Activated CD4-positive, alpha-beta T cell treated with anti-CD3 and anti-CD28 coated beads for 36 hours (primary cell): Measurements from ENCODE around the gene YPEL2. TPM values are rescaled to one million over a fixed set of nuclear protein-coding genes. Genes with fewer than 3 reads are reported as not detected.

Experiments used
- ATAC-seq: fragments of 200-7000 bp; cut with Tn5 transposase; one replicate; pipeline ENCODE4 v1.10.0; 2021; ENCODE audit warnings: mild to moderate bottlenecking, moderate library complexity
- CTCF ChIA-PET: fragments of 350-600 bp; sonication (Branson Sonifier 250); formaldehyde crosslinking; loops from one replicate; lab custom pipeline; 2021; ENCODE audit warnings: antibody characterized with exemption; lab: Charles Lee
- POLR2A ChIA-PET: fragments of 350-600 bp; sonication (Branson Sonifier 250); formaldehyde crosslinking; loops from one replicate; lab custom pipeline; 2021; ENCODE audit warnings: antibody characterized with exemption, inconsistent platforms; lab: Charles Lee
- DNase-seq: peaks from one replicate; pipeline ENCODE4 v3.0.0-alpha.2; 2020
- H3K27ac Mint-ChIP-seq: one replicate; pipeline ENCODE4 v1.8.0; 2021; ENCODE audit warnings: mixed read lengths
- H3K27me3 Mint-ChIP-seq: one replicate; pipeline ENCODE4 v1.8.0; 2021; ENCODE audit warnings: mixed read lengths
- H3K36me3 Mint-ChIP-seq: one replicate; pipeline ENCODE4 v1.8.0; 2021; ENCODE audit warnings: low read depth, mixed read lengths
- H3K4me1 Mint-ChIP-seq: one replicate; pipeline ENCODE4 v1.8.0; 2021; ENCODE audit warnings: mixed read lengths
- H3K4me3 Mint-ChIP-seq: one replicate; pipeline ENCODE4 v1.8.0; 2021; ENCODE audit warnings: mild to moderate bottlenecking, moderate library complexity, mixed read lengths
- H3K9me3 Mint-ChIP-seq: one replicate; pipeline ENCODE4 v1.8.0; 2021; ENCODE audit warnings: low read depth, mixed read lengths
- intact Hi-C, 2 experiments: fragments of 100-400 bp; cut with DNase I in 1 of 2; cut with micrococcal nuclease in 1 of 2; formaldehyde crosslinking; loops; one replicate each; pipeline versions ENCODE4 v1.14.2 to v1.15.1; 2022 to 2024; cut with DNase I, micrococcal nuclease
- total RNA-seq, 2 experiments: library from RNA; stranded (reverse); gene quantifications; one replicate each; pipeline ENCODE4 v1.2.3, GENCODE V29; 2021

Gene YPEL2
- total RNA-seq, 2 experiments from 2014 or later = 4.3 to 6.9 TPM

DNA sequence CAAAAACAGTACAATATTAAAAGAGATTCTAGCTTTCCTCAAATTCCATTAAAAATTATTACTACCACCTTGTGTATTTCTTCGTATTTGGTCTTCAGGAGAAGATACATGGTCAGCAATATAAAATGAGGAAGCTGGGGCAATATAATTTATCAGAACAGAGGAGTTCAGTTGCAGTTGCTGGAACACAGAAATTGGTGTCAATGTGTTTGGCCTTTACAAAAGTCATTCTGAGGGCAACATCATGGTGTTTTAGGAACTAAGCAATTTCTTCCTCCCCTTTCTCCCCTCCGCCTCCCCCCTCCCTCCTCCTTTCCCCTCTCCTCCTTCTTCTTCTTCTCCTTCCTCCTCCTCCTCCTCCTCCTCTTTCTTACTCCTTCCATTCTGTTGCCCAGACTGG lies 102.1 kb downstream of the YPEL2 start:
- H3K9me3 Mint-ChIP-seq = peaks cover 4% of the 10 kb centered on the region
- intact Hi-C loops = no loop called here
- H3K36me3 Mint-ChIP-seq = no peaks in the 10 kb centered on the region
- peaks cover 49% of the 10 kb centered on the region for H3K4me1 Mint-ChIP-seq
- POLR2A ChIA-PET = no interaction called here
- H3K4me3 Mint-ChIP-seq = no peak overlapping the region
- no peak for DNase-seq
- no peak overlapping the region for H3K27ac Mint-ChIP-seq
- peaks cover 7% of the 10 kb centered on the region for H3K27me3 Mint-ChIP-seq
- ATAC-seq = no peak
- CTCF ChIA-PET = interaction anchor here (1.5 kb wide), 1 partner anchor 104 kb away, joined by 4 read pairs; no protein-coding TSS in a partner anchor

DNA sequence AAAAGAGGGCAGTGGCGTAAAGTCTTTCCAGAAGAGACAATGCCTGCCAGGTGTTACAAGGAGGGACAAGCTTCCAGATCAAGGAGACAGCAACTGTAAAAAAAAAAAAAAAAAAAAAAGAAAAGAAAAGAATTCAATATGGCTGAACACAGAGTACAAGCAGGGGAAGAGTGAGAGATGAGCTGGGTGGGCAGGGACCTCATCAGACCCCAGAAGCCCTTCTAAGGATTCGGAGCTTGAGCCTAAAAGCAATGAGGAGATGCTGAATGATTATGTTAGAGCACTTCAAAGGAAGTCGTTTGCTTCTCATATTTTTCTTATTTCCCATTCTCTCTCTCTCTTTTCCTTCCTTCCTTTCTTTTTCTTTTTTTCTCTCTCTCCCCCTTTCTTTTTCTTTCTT lies 103.0 kb downstream of the YPEL2 start:
- Mint-ChIP-seq H3K27me3 (peaks cover 7% of the 10 kb centered on the region), H3K9me3 (peaks cover 4% of the 10 kb centered on the region), H3K36me3 (no peaks in the 10 kb centered on the region), H3K4me3 (no peak overlapping the region), H3K27ac (peak overlapping the region; percentile 87), H3K4me1 (peaks cover 55% of the 10 kb centered on the region)
- no peak for ATAC-seq
- intact Hi-C loops = loop anchor here in 1 of 2 experiments (2.0 kb wide), 1 partner anchor 348 kb away; no protein-coding TSS in a partner anchor
- ChIA-PET POLR2A (no interaction called here), CTCF (interaction anchor here (0.6 to 1.5 kb wide), 4 partner anchors 49 to 372 kb away, joined by 3 to 4 read pairs (median 4); no protein-coding TSS in a partner anchor)
- no peak for DNase-seq

DNA sequence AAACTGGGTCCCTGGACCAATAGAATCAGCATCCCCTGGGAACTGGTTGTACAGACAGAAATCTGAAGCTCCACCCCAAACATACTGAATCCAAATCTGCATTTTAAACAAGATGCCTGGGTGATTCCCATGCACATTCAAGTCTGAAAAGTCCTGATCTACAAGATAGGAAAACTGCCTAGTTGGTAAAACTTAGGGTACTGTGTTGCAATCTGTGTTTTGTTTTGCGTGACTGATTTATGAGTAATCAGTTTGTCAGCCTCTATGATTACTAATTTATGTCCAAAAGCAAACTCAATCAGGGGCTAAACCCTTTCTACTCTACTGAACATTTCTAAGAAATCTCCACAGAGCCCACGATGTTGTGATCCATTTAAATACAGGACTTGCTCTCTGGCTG lies 103.8 kb downstream of the YPEL2 start:
- ATAC-seq = peak; percentile 89
- peaks cover 7% of the 10 kb centered on the region for H3K27me3 Mint-ChIP-seq
- peak overlapping the region; percentile 47 for H3K4me3 Mint-ChIP-seq
- intact Hi-C loops = loop anchor here (1.0 to 2.0 kb wide), 6 partner anchors 8 to 348 kb away; partner anchors contain the start of genes CLTC (in 1 of the 2) and YPEL2 (in 1 of the 2)
- H3K4me1 Mint-ChIP-seq = peaks cover 63% of the 10 kb centered on the region
- no peak for DNase-seq
- H3K27ac Mint-ChIP-seq = peak overlapping the region; percentile 87
- POLR2A ChIA-PET = interaction anchor here (0.7 to 1.0 kb wide), 2 partner anchors 58 to 73 kb away, joined by 3 to 6 read pairs; no protein-coding TSS in a partner anchor
- CTCF ChIA-PET = interaction anchor here (0.6 to 3.1 kb wide), 4 partner anchors 106 to 371 kb away, joined by 3 to 17 read pairs (median 4); no protein-coding TSS in a partner anchor
- no peaks in the 10 kb centered on the region for H3K36me3 Mint-ChIP-seq
- peaks cover 4% of the 10 kb centered on the region for H3K9me3 Mint-ChIP-seq

DNA sequence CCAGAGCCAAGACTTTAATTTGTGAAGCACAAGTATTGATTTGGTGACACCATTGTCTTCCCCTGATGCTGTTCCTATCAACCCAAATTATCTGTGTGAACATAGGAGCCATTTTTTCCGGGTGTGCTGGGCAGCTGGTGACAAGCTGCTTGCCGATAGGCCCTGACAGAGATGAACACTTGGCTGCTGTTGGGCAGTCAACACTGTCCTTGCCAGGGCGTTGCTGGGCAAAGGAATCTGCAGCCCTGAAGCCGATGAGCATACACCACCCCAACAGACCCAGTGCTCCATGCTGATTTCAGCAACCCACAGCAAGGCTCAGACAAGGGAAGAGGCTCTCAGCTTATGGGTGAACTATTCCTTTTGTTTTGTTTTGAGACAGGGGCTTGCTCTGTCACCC lies 105.4 kb downstream of the YPEL2 start:
- ChIA-PET CTCF (interaction anchor here (0.6 to 8.4 kb wide), 5 partner anchors 9 to 1218 kb away, joined by 5 to 191 read pairs (median 13); no protein-coding TSS in a partner anchor), POLR2A (no interaction called here)
- H3K27ac Mint-ChIP-seq = peak overlapping the region; percentile 55
- intact Hi-C loops = no loop called here
- no peak for ATAC-seq
- DNase-seq = no peak
- H3K27me3 Mint-ChIP-seq = peaks cover 4% of the 10 kb centered on the region
- no peak overlapping the region for H3K4me3 Mint-ChIP-seq
- no peaks in the 10 kb centered on the region for H3K36me3 Mint-ChIP-seq
- peaks cover 74% of the 10 kb centered on the region for H3K4me1 Mint-ChIP-seq
- peaks cover 4% of the 10 kb centered on the region for H3K9me3 Mint-ChIP-seq

DNA sequence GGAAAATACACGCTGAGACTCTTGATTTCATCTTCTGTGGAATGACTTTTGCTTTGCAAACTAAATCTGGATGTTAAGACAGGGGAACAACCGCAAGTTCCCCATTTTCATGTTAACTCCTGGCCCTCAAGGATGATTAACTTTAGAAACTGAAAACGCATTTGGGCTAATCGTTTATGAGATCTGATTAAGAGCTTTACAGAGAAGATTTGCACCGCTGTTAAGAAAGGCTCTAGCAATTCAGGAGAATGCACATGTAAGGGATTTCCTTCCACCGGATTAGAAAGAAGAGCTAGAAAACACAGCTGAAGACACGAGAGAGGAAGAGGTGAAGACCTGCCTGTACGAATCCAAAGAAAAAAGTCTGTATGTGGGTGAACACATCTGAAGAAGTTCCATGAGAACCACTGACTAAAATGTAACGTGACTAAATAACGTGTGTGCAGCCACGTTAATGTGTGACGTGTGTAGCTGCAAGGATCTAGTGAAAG lies 106.4 kb downstream of the YPEL2 start:
- Mint-ChIP-seq H3K36me3 (no peaks in the 10 kb centered on the region), H3K4me3 (no peak overlapping the region), H3K9me3 (peaks cover under 1% of the 10 kb centered on the region), H3K4me1 (peaks cover 72% of the 10 kb centered on the region), H3K27ac (peak overlapping the region; percentile 32), H3K27me3 (peaks cover 3% of the 10 kb centered on the region)
- DNase-seq = no peak
- intact Hi-C loops = no loop called here
- no peak for ATAC-seq
- CTCF ChIA-PET = interaction anchor here (0.7 to 8.4 kb wide), 7 partner anchors 10 to 123 kb away, joined by 3 to 191 read pairs (median 4); no protein-coding TSS in a partner anchor
- POLR2A ChIA-PET = interaction anchor here (1.1 kb wide), 1 partner anchor 10 kb away, joined by 4 read pairs; no protein-coding TSS in a partner anchor

DNA sequence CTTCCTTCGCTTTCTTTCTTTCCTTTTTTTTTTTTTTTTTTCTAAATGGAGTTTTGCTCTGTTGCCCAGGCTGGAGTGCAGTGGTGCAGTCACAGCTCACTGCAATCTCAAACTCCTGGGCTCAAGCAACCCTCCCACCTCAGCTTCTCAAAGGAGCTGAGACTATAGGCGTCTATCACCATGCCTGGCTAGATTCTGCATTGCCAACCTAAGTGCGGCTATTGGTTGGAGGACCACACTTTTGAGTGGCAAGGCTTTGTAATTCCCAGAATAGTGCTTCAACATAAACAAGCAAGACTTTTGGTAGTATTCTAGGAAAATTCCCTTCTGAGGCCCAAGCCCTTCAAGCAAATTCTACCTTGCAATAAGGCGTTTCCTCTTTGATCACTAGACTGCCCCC lies 107.8 kb downstream of the YPEL2 start:
- Mint-ChIP-seq H3K4me3 (no peak overlapping the region), H3K27me3 (peaks cover 3% of the 10 kb centered on the region), H3K27ac (peak overlapping the region; percentile 82), H3K9me3 (no peaks in the 10 kb centered on the region), H3K36me3 (no peaks in the 10 kb centered on the region), H3K4me1 (peaks cover 69% of the 10 kb centered on the region)
- intact Hi-C loops = no loop called here
- ChIA-PET POLR2A (no interaction called here), CTCF (interaction anchor here (1.0 to 8.4 kb wide), 12 partner anchors 9 to 124 kb away, joined by 3 to 191 read pairs (median 6); no protein-coding TSS in a partner anchor)
- ATAC-seq (no peak), DNase-seq (peak; percentile 29)

DNA sequence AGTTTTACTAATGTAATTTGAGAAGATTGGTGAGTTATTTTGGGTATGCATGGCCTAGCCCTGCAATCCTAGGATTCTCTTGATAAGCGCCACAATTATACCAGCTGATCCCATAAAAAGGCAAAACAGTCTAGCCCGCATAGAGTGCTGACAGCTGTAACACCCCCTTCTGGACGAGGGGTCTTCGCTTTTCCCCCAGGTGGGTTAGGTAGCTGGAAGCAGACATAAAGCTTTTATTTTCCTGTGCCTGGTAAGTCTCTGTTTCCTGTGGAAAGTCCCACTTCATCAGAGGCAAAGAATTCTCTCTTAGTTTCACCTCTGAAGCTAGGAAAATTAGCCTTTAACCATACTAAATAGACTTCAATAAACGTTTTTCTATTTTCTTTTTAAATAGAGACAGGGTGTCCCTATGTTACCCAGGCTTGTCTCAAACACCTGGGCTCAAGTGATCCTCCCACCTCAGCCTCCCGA lies 108.3 kb downstream of the YPEL2 start:
- DNase-seq (no peak), ATAC-seq (no peak)
- no peaks in the 10 kb centered on the region for H3K36me3 Mint-ChIP-seq
- POLR2A ChIA-PET = interaction anchor here (0.6 to 0.7 kb wide), 2 partner anchors 132 to 809 kb away, joined by 3 to 5 read pairs; no protein-coding TSS in a partner anchor
- H3K27me3 Mint-ChIP-seq = peaks cover 3% of the 10 kb centered on the region
- peak overlapping the region; percentile 57 for H3K4me3 Mint-ChIP-seq
- H3K9me3 Mint-ChIP-seq = no peaks in the 10 kb centered on the region
- CTCF ChIA-PET = interaction anchor here (0.6 to 8.4 kb wide), 14 partner anchors 10 to 125 kb away, joined by 3 to 191 read pairs (median 6); no protein-coding TSS in a partner anchor
- intact Hi-C loops = loop anchor here (1.0 to 2.0 kb wide), 6 partner anchors 77 to 219 kb away; partner anchors contain the start of gene GDPD1 (in 1 of the 2)
- H3K27ac Mint-ChIP-seq = peak overlapping the region; percentile 90
- peaks cover 64% of the 10 kb centered on the region for H3K4me1 Mint-ChIP-seq

DNA sequence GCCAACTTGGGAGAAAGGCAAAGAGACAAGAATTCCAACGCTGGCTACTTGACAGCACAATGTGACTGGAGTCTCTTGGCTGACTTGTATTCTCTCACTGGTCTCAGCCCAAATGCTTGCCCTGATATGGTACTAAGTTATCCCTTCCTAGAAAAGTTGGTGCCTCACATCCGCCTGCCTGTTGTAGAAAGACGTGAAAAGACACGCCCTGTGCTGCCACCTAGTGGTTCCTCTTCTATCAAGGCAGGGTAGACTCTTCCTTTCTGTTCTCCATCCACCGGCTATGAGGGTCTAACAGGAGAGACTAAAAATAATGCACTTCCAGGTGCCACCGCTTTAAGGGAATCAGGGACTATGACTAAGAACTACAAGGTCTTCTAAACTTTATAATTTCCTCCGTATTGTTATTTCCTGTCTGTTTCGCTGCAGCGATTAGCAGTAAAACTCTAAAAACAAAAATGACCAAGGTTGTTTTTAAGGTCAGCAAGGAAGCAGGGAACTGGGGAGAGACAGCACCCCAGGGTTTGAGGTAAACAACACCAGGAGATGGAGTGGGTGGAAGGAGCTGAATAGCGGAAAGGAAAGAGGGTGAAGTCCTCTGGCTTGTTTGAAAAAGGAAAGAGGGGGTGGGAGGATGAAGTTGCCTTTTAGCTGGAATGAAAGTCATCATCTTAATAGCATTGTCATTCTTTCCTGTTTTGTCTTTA lies 109.5 kb downstream of the YPEL2 start:
- no peaks in the 10 kb centered on the region for H3K9me3 Mint-ChIP-seq
- H3K27ac Mint-ChIP-seq = peak overlapping the region; percentile 90
- intact Hi-C loops = loop anchor here (1.0 to 2.0 kb wide), 7 partner anchors 78 to 221 kb away; partner anchors contain the start of gene GDPD1 (in 2 of the 2)
- DNase-seq (peak; percentile 94), ATAC-seq (peak; percentile 95)
- H3K4me3 Mint-ChIP-seq = peak overlapping the region; percentile 57
- ChIA-PET POLR2A (interaction anchor here (0.6 to 1.1 kb wide), 6 partner anchors 10 to 130 kb away, joined by 3 to 4 read pairs (median 3); no protein-coding TSS in a partner anchor), CTCF (interaction anchor here (0.6 to 8.4 kb wide), 34 partner anchors 9 to 218 kb away, joined by 3 to 191 read pairs (median 4); partner anchors contain the start of gene YPEL2)
- peaks cover 53% of the 10 kb centered on the region for H3K4me1 Mint-ChIP-seq
- H3K27me3 Mint-ChIP-seq = peaks cover 3% of the 10 kb centered on the region
- no peaks in the 10 kb centered on the region for H3K36me3 Mint-ChIP-seq

DNA sequence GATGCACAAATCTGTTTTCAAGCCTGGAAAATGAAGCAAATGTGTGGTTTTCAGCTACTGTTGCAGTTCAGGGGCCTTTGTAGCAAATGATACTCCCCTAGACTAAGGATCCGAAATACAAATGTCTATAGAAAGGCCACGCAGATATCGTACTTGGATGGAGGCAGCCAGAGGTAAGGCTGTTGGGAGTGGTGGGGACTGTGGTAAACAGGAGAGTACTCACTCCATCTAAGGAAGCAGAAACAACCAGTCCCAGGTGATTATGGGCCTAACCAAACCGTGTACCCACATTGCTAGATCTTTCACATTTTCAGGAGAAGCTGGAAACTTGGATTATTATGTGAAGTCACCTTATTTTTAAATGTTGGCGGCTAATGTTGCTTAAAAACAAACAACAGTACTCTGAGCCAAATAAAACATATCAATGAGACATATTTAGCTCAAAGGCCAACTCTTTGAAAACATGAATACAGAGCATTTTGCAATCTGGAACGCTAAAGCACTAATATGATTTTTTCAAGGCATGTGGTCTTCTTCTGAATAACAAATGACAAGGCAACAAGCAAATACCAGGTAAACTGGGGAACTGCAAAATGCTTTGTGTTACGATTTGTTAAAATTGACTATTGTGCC lies 110.1 kb downstream of the YPEL2 start:
- DNase-seq (no peak), ATAC-seq (no peak)
- H3K36me3 Mint-ChIP-seq = no peaks in the 10 kb centered on the region
- H3K27ac Mint-ChIP-seq = peak overlapping the region; percentile 90
- H3K27me3 Mint-ChIP-seq = peaks cover 3% of the 10 kb centered on the region
- CTCF ChIA-PET = interaction anchor here (0.6 to 8.4 kb wide), 35 partner anchors 9 to 473 kb away, joined by 3 to 191 read pairs (median 3); partner anchors contain the start of gene YPEL2
- POLR2A ChIA-PET = interaction anchor here (0.5 to 1.1 kb wide), 6 partner anchors 11 to 383 kb away, joined by 3 to 5 read pairs (median 3); no protein-coding TSS in a partner anchor
- intact Hi-C loops = loop anchor here (1.0 to 2.0 kb wide), 4 partner anchors 79 to 221 kb away; partner anchors contain the start of gene GDPD1 (in 1 of the 2)
- H3K4me3 Mint-ChIP-seq = peak overlapping the region; percentile 57
- peaks cover 48% of the 10 kb centered on the region for H3K4me1 Mint-ChIP-seq
- H3K9me3 Mint-ChIP-seq = no peaks in the 10 kb centered on the region

DNA sequence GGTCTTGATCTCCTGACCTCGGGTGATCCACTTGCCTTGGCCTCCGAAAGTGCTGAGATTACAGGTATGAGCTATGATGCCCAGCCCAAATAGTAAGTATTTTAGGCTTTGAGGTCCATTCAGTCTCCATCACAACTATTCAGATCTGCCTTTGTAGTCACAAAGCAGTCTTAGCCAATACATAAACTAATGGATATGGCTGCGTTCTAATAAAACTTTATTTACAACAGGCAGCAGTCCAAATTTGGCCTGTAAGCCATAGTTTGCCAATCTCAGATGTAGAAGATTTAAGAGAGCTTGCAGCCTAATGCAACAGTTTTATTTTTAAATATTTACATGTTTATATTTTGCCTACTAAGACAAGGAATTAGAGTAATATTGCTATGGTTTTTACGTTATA lies 111.7 kb downstream of the YPEL2 start:
- Mint-ChIP-seq H3K4me1 (peaks cover 34% of the 10 kb centered on the region), H3K9me3 (no peaks in the 10 kb centered on the region), H3K4me3 (no peak overlapping the region), H3K27ac (no peak overlapping the region), H3K27me3 (no peaks in the 10 kb centered on the region), H3K36me3 (no peaks in the 10 kb centered on the region)
- intact Hi-C loops = no loop called here
- ATAC-seq (no peak), DNase-seq (no peak)
- CTCF ChIA-PET = interaction anchor here (0.6 to 8.4 kb wide), 7 partner anchors 12 to 1923 kb away, joined by 3 to 191 read pairs (median 4); no protein-coding TSS in a partner anchor
- POLR2A ChIA-PET = no interaction called here
